ENCODE results near the gene NUSAP1.

Gene NUSAP1

DNA sequence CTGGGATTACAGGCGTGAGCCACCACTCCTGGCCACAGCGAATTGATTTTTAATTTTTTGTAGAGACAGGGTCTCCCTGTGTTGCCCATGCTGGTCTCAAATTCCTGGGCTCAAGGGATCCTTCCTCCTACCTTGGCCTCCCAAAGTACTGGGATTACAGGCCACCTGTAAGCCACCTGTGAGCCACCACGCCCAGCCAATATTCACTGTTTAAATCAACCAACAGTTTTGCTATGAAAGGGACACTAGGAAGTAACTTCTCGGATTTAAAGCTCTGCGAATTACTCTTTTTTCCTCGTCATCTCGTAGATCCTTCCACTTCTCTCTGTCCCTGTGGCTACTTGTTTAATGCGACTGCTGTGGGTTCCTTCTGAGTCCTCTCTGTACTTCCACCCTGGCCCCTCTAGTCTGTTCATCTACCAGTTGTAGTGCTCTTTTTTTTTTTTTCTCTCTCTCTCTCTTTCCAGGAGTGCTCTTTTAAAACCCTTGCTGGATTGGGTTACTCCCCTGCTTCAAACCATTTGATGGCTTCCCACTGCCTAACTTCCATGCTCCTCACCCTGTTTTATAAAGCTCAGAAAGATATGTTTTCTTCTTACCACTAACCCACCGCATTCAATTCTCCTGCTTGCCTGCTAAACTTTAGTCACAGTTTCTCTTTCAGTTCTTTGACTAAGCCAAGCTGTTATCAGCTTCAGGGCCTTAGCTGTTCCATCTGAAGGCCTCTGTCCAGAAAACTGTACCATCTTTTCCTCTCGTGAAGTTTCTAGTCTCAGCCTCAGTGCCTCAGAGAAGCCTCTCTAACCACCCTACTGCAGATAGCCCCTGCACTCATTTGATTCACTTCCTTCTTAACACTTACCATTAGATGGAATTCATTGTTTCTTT is 96.6 kb downstream of the NUSAP1 start:
- Histone ChIP-seq H3K36me3 (ENCODE audit: insufficient read depth, insufficient read length, low read length) (peaks cover 12% of the 10 kb centered on the region), H3K9ac (ENCODE audit: insufficient read length, low read depth) (no peak overlapping the region), H3K9me3 (ENCODE audit: insufficient read depth, low read length) (no peaks in the 10 kb centered on the region), H3K4me3 (ENCODE audit: insufficient read length, low read depth) (no peak overlapping the region), H3K27me3 (ENCODE audit: insufficient read depth, insufficient read length) (no peaks in the 10 kb centered on the region), H3K4me1 (ENCODE audit: insufficient read depth, insufficient read length) (no peaks in the 10 kb centered on the region)
- no peak for TF ChIP-seq YY1 (IDR thresholded peaks at IDR 0.05; ENCODE audit: insufficient read depth, insufficient read length)
- no peak for TF ChIP-seq SUZ12 (IDR thresholded peaks at IDR 0.05; ENCODE audit: extremely low read depth, insufficient read depth, insufficient read length)
- no peak for TF ChIP-seq ZNF274 (IDR thresholded peaks at IDR 0.05; ENCODE audit: low read depth, low read length)
- DNase-seq (ENCODE audit: low read depth, low spot score), result no peak

Data from NT2/D1 (cell line).